ENCODE measurements around the gene RBFOX1. TPM values are rescaled to one million over a fixed set of nuclear protein-coding genes. Genes with fewer than 3 reads are reported as not detected.

RBFOX1 gene
- polyA plus RNA-seq, 1 of the 3 experiments (the other 2 are of a cell fraction): not detected

- Histone ChIP-seq H3K4me2 (no peak overlapping the region), H3K4me1 (ENCODE audit: control insufficient read depth in 1 of 2, insufficient read depth in 2 of 2, low read depth in 1 of 2, low read length in 1 of 2) (no peaks in the 10 kb centered on the region), H3K36me3 (replicated peaks in 1 of 2; ENCODE audit: control insufficient read depth in 1 of 2, insufficient read depth in 2 of 2, low read length in 1 of 2) (no peaks in the 10 kb centered on the region), H2AFZ (ENCODE audit: low read depth) (no peak overlapping the region), H3F3A (replicated peaks; ENCODE audit: insufficient read depth) (no peaks in the 10 kb centered on the region), H3K27ac (ENCODE audit: low read depth in 2 of 2, low read length in 1 of 2) (no peak overlapping the region), H3K9me2 (no peaks in the 10 kb centered on the region), H3K4me3 (ENCODE audit: low read depth in 2 of 2, low read length in 1 of 2) (no peak overlapping the region), H3K9me3 (no peaks in the 10 kb centered on the region), H3K9ac (no peak overlapping the region), H3K27me3 (ENCODE audit: insufficient read depth) (no peaks in the 10 kb centered on the region), H3K79me2 (ENCODE audit: insufficient read depth) (no peaks in the 10 kb centered on the region), H4K20me1 (ENCODE audit: insufficient read depth) (no peaks in the 10 kb centered on the region)
- POLR2A ChIA-PET: no interaction called here
- peak; percentile 15 for DNase-seq
- WGBS (ENCODE audit: low lambda C conversion rate): 41% methylated on average over 6 of the region's 6 CpGs
- TF ChIP-seq JUND (IDR thresholded peaks at IDR 0.05): no peak
- no peak for TF ChIP-seq EZH2phosphoT487 (IDR thresholded peaks at IDR 0.05; ENCODE audit: borderline replicate concordance, low read depth)
- no peak for TF ChIP-seq SIN3A (IDR thresholded peaks at IDR 0.05; ENCODE audit: borderline replicate concordance, low read depth, low read length)
- TF ChIP-seq SMC3 (IDR thresholded peaks at IDR 0.05; ENCODE audit: low read depth, low read length): no peak
- no peak for TF ChIP-seq USF2 (IDR thresholded peaks at IDR 0.05; ENCODE audit: borderline replicate concordance, low read depth, low read length)
- peak; percentile 47; the same call in 1 of the 2 replicates for TF ChIP-seq RAD21 (IDR thresholded peaks at IDR 0.05; ENCODE audit: low read length)
- no peak for TF ChIP-seq GABPA (IDR thresholded peaks at IDR 0.05; ENCODE audit: low read depth)
- CTCF ChIA-PET: interaction anchor here (0.7 to 1.5 kb wide), 2 partner anchors 303 to 344 kb away, joined by 3 to 6 read pairs; no protein-coding TSS in a partner anchor
These were observed 282.9 kb downstream of the RBFOX1 start for GRCh38 chr16:7615565-7615964.

GRCh38 chr16:7624871-7625766, 292.5 kb downstream of the RBFOX1 start:
- POLR2A ChIA-PET: no interaction called here
- TF ChIP-seq USF1 (IDR thresholded peaks at IDR 0.05; ENCODE audit: borderline replicate concordance, low read depth) (no peak), GABPA (IDR thresholded peaks at IDR 0.05; ENCODE audit: low read depth) (no peak), MEF2A (IDR thresholded peaks at IDR 0.05; ENCODE audit: borderline replicate concordance, low read depth) (no peak), SIN3A (IDR thresholded peaks at IDR 0.05; ENCODE audit: borderline replicate concordance, low read depth, low read length) (no peak), SMC3 (IDR thresholded peaks at IDR 0.05; ENCODE audit: low read depth, low read length) (no peak), RXRA (IDR thresholded peaks at IDR 0.05; ENCODE audit: borderline replicate concordance, low read depth) (no peak), EZH2phosphoT487 (IDR thresholded peaks at IDR 0.05; ENCODE audit: borderline replicate concordance, low read depth) (no peak), JUND (IDR thresholded peaks at IDR 0.05) (no peak), CTCF (IDR thresholded peaks at IDR 0.05) (no peak), NRF1 (IDR thresholded peaks at IDR 0.05; ENCODE audit: low read depth, low read length) (no peak), RCOR1 (IDR thresholded peaks at IDR 0.05; ENCODE audit: low read length) (no peak), RFX5 (IDR thresholded peaks at IDR 0.05; ENCODE audit: low read length) (no peak), ELF1 (IDR thresholded peaks at IDR 0.05) (no peak), TCF12 (IDR thresholded peaks at IDR 0.05) (no peak), PBX3 (IDR thresholded peaks at IDR 0.05) (no peak), REST (IDR thresholded peaks at IDR 0.05; ENCODE audit: low read depth, low read length) (no peak)

More at GRCh38 chr16:7624871-7625766, 292.5 kb downstream of the RBFOX1 start:
- Histone ChIP-seq H3K27me3 (ENCODE audit: insufficient read depth) (no peaks in the 10 kb centered on the region), H3F3A (replicated peaks; ENCODE audit: insufficient read depth) (no peaks in the 10 kb centered on the region), H3K4me2 (no peak overlapping the region), H4K20me1 (ENCODE audit: insufficient read depth) (no peaks in the 10 kb centered on the region), H3K9ac (no peak overlapping the region), H3K27ac (ENCODE audit: low read depth in 2 of 2, low read length in 1 of 2) (no peak overlapping the region), H3K4me3 (ENCODE audit: low read depth in 2 of 2, low read length in 1 of 2) (no peak overlapping the region), H3K4me1 (ENCODE audit: control insufficient read depth in 1 of 2, insufficient read depth in 2 of 2, low read depth in 1 of 2, low read length in 1 of 2) (no peaks in the 10 kb centered on the region), H2AFZ (ENCODE audit: low read depth) (no peak overlapping the region), H3K79me2 (ENCODE audit: insufficient read depth) (no peaks in the 10 kb centered on the region), H3K9me2 (no peaks in the 10 kb centered on the region), H3K9me3 (no peaks in the 10 kb centered on the region; the same call in 1 of the 2 replicates), H3K36me3 (replicated peaks in 1 of 2; ENCODE audit: control insufficient read depth in 1 of 2, insufficient read depth in 2 of 2, low read length in 1 of 2) (no peaks in the 10 kb centered on the region)
- 23% methylated on average over 14 of the region's 14 CpGs for WGBS (ENCODE audit: low lambda C conversion rate)
- CTCF ChIA-PET: no interaction called here
- no peak for DNase-seq

Data from SK-N-SH (cell line).